A549 (cell line): Measurements from ENCODE around the gene HSD3B2. TPM values are rescaled to one million over a fixed set of nuclear protein-coding genes. Genes with fewer than 3 reads are reported as not detected.

Experiments
- ATAC-seq, 2 experiments: fragments of 200-7000 bp in 1 of 2; fragments of >200 bp in 1 of 2; cut with Nextera tagmentation in 1 of 2; cut with Tn5 transposase in 1 of 2; 3 replicates each; pipeline versions ENCODE4 v1.8.0 to v1.9.1; 2018 to 2020; ENCODE audit warnings: mild to moderate bottlenecking in 1 of 2, moderate library complexity in 1 of 2
- CTCF ChIA-PET: fragments of 300-600 bp; sonication (Branson Sonifier 250); formaldehyde crosslinking; extraction: SDS; loops from one replicate; lab custom pipeline; 2021; ENCODE audit warnings: antibody characterized with exemption, inconsistent platforms; lab: Yijun Ruan, JAX
- POLR2A ChIA-PET: fragments of 350-600 bp; formaldehyde crosslinking; extraction: SDS; loops from one replicate; lab custom pipeline; 2021; ENCODE audit warnings: antibody characterized with exemption, inconsistent platforms; lab: Yijun Ruan, JAX
- DNase-seq, 2 experiments: peaks; one replicate each; pipeline versions ENCODE4 v3.0.0 to v3.0.0-alpha.2; 2011 to 2016; ENCODE audit warnings: low read depth in 1 of 2, low spot score in 1 of 2
- FAIRE-seq: peaks from 2 replicates; lab custom pipeline; 2011; peaks lifted over from hg19 to GRCh38; lab: Jason Lieb, UNC
- H3K27ac ChIP-seq, 2 experiments: fragments of >200 bp; sonication (Bioruptor Twin); formaldehyde crosslinking; 3 replicates each; pipeline ENCODE4 v1.5.1; 2016 to 2017
- H3K4me1 ChIP-seq: fragments of >200 bp; sonication (Bioruptor Twin); formaldehyde crosslinking; 3 replicates; pipeline ENCODE4 v1.6.1; 2016
- H3K4me2 ChIP-seq: fragments of >200 bp; sonication (Bioruptor Twin); formaldehyde crosslinking; 3 replicates; pipeline ENCODE4 v1.6.1; 2016
- H3K4me3 ChIP-seq: fragments of >200 bp; sonication (Bioruptor Twin); formaldehyde crosslinking; 3 replicates; pipeline ENCODE4 v1.5.1; 2016
- H3K9me3 ChIP-seq: fragments of >200 bp; sonication (Bioruptor Twin); formaldehyde crosslinking; 3 replicates; pipeline ENCODE4 v1.6.1; 2016
- CHD4 ChIP-seq: fragments of 200-600 bp; sonication (generic); IDR thresholded peaks from 2 replicates; pipeline ENCODE4 v1.6.1; 2016; ENCODE audit warnings: antibody characterized with exemption, mild to moderate bottlenecking, borderline replicate concordance
- EHMT2 ChIP-seq: fragments of 200-600 bp; sonication (generic); IDR thresholded peaks from 2 replicates; pipeline ENCODE4 v1.6.1; 2016; ENCODE audit warnings: antibody characterized with exemption, low read depth, mild to moderate bottlenecking, moderate library complexity
- EP300 ChIP-seq, 2 experiments: fragments of >200 bp; sonication (Bioruptor Twin); formaldehyde crosslinking; IDR thresholded peaks; 2 replicates in 1 of 2; 3 replicates in 1 of 2; pipeline ENCODE4 v1.6.1; 2016 to 2017
- ESRRA ChIP-seq: fragments of 150-350 bp; IDR thresholded peaks from 2 replicates; pipeline ENCODE4 v1.6.1; 2014; ENCODE audit warnings: mild to moderate bottlenecking, low read length, borderline replicate concordance
- FOSL2 ChIP-seq, 2 experiments: fragments of 450-650 bp in 1 of 2; fragments of >200 bp in 1 of 2; sonication (Bioruptor Twin) in 1 of 2; formaldehyde crosslinking; IDR thresholded peaks; 2 replicates each; pipeline versions ENCODE4 v1.5.0 to v1.6.1; 2016 to 2020; ENCODE audit warnings: mild to moderate bottlenecking in 1 of 2, moderate library complexity in 1 of 2
- GATA3 ChIP-seq: IDR thresholded peaks from 2 replicates; pipeline ENCODE4 v1.6.1; 2012; ENCODE audit warnings: borderline replicate concordance
- HOXA7 ChIP-seq: fragments of 250-450 bp; sonication (Bioruptor Pico); IDR thresholded peaks from 2 replicates; pipeline ENCODE4 v1.5.0; 2020; ENCODE audit warnings: mild to moderate bottlenecking, moderate library complexity
- HOXB13 ChIP-seq: fragments of 250-450 bp; sonication (Bioruptor Pico); IDR thresholded peaks from 2 replicates; pipeline ENCODE4 v1.5.0; 2020; ENCODE audit warnings: low read depth, mild to moderate bottlenecking, moderate library complexity
- KDM1A ChIP-seq: fragments of 200-600 bp; sonication (generic); IDR thresholded peaks from 2 replicates; pipeline ENCODE4 v1.6.1; 2016; ENCODE audit warnings: low read depth, mild to moderate bottlenecking
- MAFK ChIP-seq: fragments of 450-650 bp; IDR thresholded peaks from 2 replicates; pipeline ENCODE4 v1.6.1; 2014; ENCODE audit not compliant: partially characterized antibody
- NFE2L2 ChIP-seq: fragments of 150-350 bp; conservative IDR thresholded peaks from 2 replicates; pipeline ENCODE4 v1.6.1; 2014; ENCODE audit warnings: low read length
- NPAS2 ChIP-seq: fragments of 250-450 bp; sonication (Bioruptor Pico); IDR thresholded peaks from 2 replicates; pipeline ENCODE4 v1.8.0; 2022; ENCODE audit warnings: mild to moderate bottlenecking, moderate library complexity, borderline replicate concordance
- POLR2A ChIP-seq: IDR thresholded peaks from 2 replicates; pipeline ENCODE4 v1.6.1; 2012; ENCODE audit warnings: mild to moderate bottlenecking, low read length
- RFX5 ChIP-seq: fragments of 450-650 bp; IDR thresholded peaks from 2 replicates; pipeline ENCODE4 v1.7.1; 2014; ENCODE audit warnings: antibody characterized with exemption, mild to moderate bottlenecking, moderate library complexity
- RNF2 ChIP-seq: fragments of 200-600 bp; sonication (generic); IDR thresholded peaks from 2 replicates; pipeline ENCODE4 v1.6.1; 2016; ENCODE audit warnings: low read depth, mild to moderate bottlenecking, antibody characterized with exemption, moderate library complexity, borderline replicate concordance
- SMC3 ChIP-seq: fragments of >200 bp; sonication (Bioruptor Twin); formaldehyde crosslinking; IDR thresholded peaks from 3 replicates; pipeline ENCODE4 v1.6.1; 2018; ENCODE audit warnings: inconsistent platforms
- ZFP36 ChIP-seq: fragments of 450-650 bp; IDR thresholded peaks from 2 replicates; pipeline ENCODE4 v1.6.1; 2014; ENCODE audit warnings: borderline replicate concordance; ENCODE audit not compliant: partially characterized antibody
- ZNF302 ChIP-seq: fragments of 250-450 bp; sonication (Bioruptor Pico); IDR thresholded peaks from 2 replicates; pipeline ENCODE4 v1.9.0; 2021; ENCODE audit warnings: inconsistent platforms, mild to moderate bottlenecking, moderate library complexity
- WGBS: methylation state at CpG from one replicate; pipeline ENCODE4 v1.1.6; 2017; ENCODE audit errors: missing lambda C conversion rate; 5-methylcytosine and 5-hydroxymethylcytosine counted together
- polyA plus RNA-seq, 4 experiments: library from polyadenylated mRNA; depleted of rRNA in 3 of 4; stranded (reverse); fragments of >200 nt; fragmentation: RNase III in 1 of 4; extraction: RNeasy Plus Mini Kit Qiagen cat#74134 plus additional on column Dnase treatment in 1 of 4; gene quantifications; 2 replicates in 3 of 4; 3 replicates in 1 of 4; pipeline ENCODE4 v1.2.3, GENCODE V29; 2011 to 2017
- TF ChIP-seq, protein P1 (sequence below): fragments of 250-450 bp; sonication (Bioruptor Pico); IDR thresholded peaks from 2 replicates; pipeline ENCODE4 v1.5.0; 2021; ENCODE audit warnings: mild to moderate bottlenecking, moderate library complexity, borderline replicate concordance
- TF ChIP-seq, protein P2 (sequence below): fragments of >200 bp; sonication (Bioruptor Twin); formaldehyde crosslinking; IDR thresholded peaks from 3 replicates; pipeline ENCODE4 v1.5.1; 2016
- TF ChIP-seq, protein P3 (sequence below): fragments of 150-350 bp; IDR thresholded peaks from 2 replicates; pipeline ENCODE4 v1.6.1; 2014; ENCODE audit warnings: low read depth, mild to moderate bottlenecking, low read length
- TF ChIP-seq, protein P4 (sequence below): IDR thresholded peaks from 2 replicates; pipeline ENCODE4 v1.6.1; 2012
- TF ChIP-seq, protein P5 (sequence below): fragments of >200 bp; sonication (Bioruptor Twin); formaldehyde crosslinking; IDR thresholded peaks from 2 replicates; pipeline ENCODE4 v1.6.1; 2016

HSD3B2 gene
- polyA plus RNA-seq, 2 of the 4 experiments (the other 2 are of a cell fraction): not detected

DNA sequence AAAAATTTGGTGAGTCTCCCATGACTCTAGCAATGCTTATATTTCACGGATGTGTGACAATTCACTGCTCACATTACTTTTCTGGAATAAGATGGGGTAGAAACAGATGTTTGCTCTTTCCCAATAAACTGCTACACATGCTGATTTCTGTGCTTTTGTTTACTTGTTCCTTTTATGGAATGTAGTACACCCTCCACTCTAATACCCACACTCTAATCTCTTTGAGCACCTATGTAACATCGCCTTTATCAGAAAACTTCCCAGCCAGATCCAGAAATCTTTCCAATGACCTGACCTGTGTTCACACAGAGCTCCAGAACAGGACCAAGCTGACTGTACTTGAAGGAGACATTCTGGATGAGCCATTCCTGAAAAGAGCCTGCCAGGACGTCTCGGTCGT lies 4.2 kb downstream of the HSD3B2 start:
- FAIRE-seq (no peak), DNase-seq (no peak), ATAC-seq (no peak)
- TF ChIP-seq GATA3 (no peak), KDM1A (no peak), FOSL2 (IDR thresholded peaks at IDR 0.05) (no peak), FOSL2 (CRISPR knock-in tag; IDR thresholded peaks at IDR 0.05) (no peak), MAFK (no peak), POLR2A (no peak), EP300 (IDR thresholded peaks at IDR 0.05) (no peak)
- TF ChIP-seq, protein P1, sequence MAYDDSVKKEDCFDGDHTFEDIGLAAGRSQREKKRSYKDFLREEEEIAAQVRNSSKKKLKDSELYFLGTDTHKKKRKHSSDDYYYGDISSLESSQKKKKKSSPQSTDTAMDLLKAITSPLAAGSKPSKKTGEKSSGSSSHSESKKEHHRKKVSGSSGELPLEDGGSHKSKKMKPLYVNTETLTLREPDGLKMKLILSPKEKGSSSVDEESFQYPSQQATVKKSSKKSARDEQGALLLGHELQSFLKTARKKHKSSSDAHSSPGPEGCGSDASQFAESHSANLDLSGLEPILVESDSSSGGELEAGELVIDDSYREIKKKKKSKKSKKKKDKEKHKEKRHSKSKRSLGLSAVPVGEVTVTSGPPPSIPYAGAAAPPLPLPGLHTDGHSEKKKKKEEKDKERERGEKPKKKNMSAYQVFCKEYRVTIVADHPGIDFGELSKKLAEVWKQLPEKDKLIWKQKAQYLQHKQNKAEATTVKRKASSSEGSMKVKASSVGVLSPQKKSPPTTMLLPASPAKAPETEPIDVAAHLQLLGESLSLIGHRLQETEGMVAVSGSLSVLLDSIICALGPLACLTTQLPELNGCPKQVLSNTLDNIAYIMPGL: no peak
- Histone ChIP-seq H3K9me3 (no peaks in the 10 kb centered on the region), H3K27ac (no peak overlapping the region), H3K4me1 (no peaks in the 10 kb centered on the region), H3K4me3 (no peak overlapping the region), H3K4me2 (no peak overlapping the region)
- POLR2A ChIA-PET: no interaction called here
- CTCF ChIA-PET: no interaction called here
- 34% methylated on average over 4 of the region's 5 CpGs for WGBS

DNA sequence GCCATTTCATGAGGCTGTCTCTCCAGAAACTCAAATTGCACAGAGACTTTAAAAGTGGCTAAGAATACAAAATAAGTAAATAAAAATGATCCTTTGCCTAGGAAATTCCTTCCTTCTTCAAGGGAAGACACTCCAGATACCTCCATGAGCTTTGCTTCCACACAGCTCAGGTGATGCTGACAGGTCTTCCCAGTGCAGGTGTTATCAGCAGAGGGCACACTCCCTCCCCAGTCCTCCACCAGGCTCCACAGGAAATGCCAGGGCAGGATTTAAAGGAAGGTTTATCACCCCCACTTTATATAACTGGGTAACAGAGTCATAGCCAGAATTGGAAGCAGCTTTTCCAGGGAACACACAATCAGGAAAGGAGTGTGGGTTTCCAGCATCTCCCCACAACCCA lies 5.7 kb downstream of the HSD3B2 start:
- Histone ChIP-seq H3K4me3 (no peak overlapping the region), H3K27ac (no peak overlapping the region), H3K4me2 (no peak overlapping the region), H3K4me1 (no peaks in the 10 kb centered on the region), H3K9me3 (no peaks in the 10 kb centered on the region)
- ChIA-PET POLR2A (no interaction called here), CTCF (no interaction called here)
- no peak for FAIRE-seq
- DNase-seq: no peak
- TF ChIP-seq NPAS2 (CRISPR knock-in tag): no peak
- no peak for TF ChIP-seq NFE2L2
- no peak for TF ChIP-seq HOXA7 (CRISPR knock-in tag)
- no peak for ATAC-seq

DNA sequence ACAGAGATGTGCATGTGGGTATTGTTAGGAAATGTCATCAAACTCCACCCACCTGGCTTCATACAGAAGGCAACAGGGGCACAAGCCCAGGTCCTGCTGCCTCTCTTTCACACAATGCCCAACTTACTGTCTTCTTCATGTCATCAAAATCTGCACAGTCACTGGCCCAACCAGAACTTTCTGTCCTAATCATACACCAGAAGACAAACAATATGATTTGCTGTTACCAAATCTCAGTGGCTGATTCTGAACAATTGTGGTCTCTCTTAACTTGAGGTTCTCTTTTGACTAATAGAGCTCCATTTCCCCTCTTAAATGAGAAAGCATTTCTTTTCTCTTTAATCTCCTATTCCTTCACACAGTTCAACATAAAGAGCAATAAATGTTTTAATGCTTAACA lies 7.7 kb downstream of the HSD3B2 start:
- POLR2A ChIA-PET: no interaction called here
- DNase-seq (no peak), ATAC-seq (no peak), FAIRE-seq (no peak)
- H3K4me2 ChIP-seq: no peak overlapping the region
- TF ChIP-seq CHD4 (no peak), RNF2 (no peak), SMC3 (no peak)
- no peak overlapping the region for H3K27ac ChIP-seq
- H3K4me3 ChIP-seq: no peak overlapping the region
- H3K9me3 ChIP-seq: no peaks in the 10 kb centered on the region
- no peaks in the 10 kb centered on the region for H3K4me1 ChIP-seq
- CTCF ChIA-PET: no interaction called here

DNA sequence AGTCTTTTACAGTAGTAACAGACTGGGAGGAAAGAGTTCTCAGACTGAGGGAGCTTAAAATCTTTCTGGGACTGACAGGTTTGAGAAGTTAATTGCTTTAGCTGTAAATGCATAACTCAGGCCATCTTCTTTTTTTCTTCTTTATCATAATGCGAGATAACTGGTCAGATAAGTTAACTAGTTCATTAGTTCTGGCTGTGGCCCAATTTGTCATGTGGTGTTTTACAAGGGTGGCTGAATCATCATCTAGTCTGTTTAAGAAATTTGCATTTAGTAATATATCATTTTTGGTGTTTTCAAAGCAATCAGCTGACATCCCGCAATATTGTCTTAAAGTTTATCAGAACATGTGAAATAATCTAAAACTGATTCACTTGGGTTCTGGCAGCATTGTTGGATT lies 14.0 kb downstream of the HSD3B2 start:
- POLR2A ChIA-PET: no interaction called here
- TF ChIP-seq ESRRA: no peak
- TF ChIP-seq HOXB13: no peak
- TF ChIP-seq, all 56 proteins: peak for 0
- no peak overlapping the region for H3K4me2 ChIP-seq
- ATAC-seq: no peak
- DNase-seq: no peak
- WGBS: 74% methylated on average over 2 of the region's 2 CpGs
- H3K4me3 ChIP-seq: no peak overlapping the region
- no peaks in the 10 kb centered on the region for H3K4me1 ChIP-seq
- FAIRE-seq: no peak
- H3K9me3 ChIP-seq: no peaks in the 10 kb centered on the region
- CTCF ChIA-PET: no interaction called here
- no peak overlapping the region for H3K27ac ChIP-seq

DNA sequence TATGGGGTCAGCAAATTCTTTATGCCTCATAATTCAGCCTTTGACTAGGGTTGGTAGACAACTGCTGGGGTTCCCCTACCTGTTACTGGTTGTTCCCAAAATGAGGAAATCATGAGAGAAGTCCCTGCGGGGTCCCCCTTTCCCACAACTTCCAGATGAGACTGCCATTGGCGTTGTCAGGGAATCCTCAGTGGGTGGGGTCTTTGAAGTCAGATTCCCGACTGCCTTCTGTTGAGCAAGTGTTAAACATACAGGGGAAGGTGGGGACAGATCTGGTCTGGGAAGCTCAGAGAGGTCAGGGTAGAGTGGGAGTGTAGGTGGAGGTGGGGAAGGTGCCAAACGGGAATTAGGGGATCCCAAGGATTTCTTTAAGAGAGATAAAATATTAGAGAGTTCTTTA lies 14.7 kb downstream of the HSD3B2 start:
- H3K4me1 ChIP-seq: no peaks in the 10 kb centered on the region
- H3K27ac ChIP-seq: no peak overlapping the region
- DNase-seq: no peak
- ChIA-PET POLR2A (no interaction called here), CTCF (no interaction called here)
- H3K4me3 ChIP-seq: no peak overlapping the region
- WGBS: 11% methylated on average over 3 of the region's 4 CpGs
- ATAC-seq: no peak
- no peaks in the 10 kb centered on the region for H3K9me3 ChIP-seq
- no peak for FAIRE-seq
- H3K4me2 ChIP-seq: no peak overlapping the region
- no peak for TF ChIP-seq KDM1A
- TF ChIP-seq EHMT2: no peak
- no peak for TF ChIP-seq RFX5
- TF ChIP-seq, protein P2, sequence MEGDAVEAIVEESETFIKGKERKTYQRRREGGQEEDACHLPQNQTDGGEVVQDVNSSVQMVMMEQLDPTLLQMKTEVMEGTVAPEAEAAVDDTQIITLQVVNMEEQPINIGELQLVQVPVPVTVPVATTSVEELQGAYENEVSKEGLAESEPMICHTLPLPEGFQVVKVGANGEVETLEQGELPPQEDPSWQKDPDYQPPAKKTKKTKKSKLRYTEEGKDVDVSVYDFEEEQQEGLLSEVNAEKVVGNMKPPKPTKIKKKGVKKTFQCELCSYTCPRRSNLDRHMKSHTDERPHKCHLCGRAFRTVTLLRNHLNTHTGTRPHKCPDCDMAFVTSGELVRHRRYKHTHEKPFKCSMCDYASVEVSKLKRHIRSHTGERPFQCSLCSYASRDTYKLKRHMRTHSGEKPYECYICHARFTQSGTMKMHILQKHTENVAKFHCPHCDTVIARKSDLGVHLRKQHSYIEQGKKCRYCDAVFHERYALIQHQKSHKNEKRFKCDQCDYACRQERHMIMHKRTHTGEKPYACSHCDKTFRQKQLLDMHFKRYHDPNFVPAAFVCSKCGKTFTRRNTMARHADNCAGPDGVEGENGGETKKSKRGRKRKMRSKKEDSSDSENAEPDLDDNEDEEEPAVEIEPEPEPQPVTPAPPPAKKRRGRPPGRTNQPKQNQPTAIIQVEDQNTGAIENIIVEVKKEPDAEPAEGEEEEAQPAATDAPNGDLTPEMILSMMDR: no peak
- TF ChIP-seq, protein P3, sequence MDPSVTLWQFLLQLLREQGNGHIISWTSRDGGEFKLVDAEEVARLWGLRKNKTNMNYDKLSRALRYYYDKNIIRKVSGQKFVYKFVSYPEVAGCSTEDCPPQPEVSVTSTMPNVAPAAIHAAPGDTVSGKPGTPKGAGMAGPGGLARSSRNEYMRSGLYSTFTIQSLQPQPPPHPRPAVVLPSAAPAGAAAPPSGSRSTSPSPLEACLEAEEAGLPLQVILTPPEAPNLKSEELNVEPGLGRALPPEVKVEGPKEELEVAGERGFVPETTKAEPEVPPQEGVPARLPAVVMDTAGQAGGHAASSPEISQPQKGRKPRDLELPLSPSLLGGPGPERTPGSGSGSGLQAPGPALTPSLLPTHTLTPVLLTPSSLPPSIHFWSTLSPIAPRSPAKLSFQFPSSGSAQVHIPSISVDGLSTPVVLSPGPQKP: no peak
- no peak for TF ChIP-seq ESRRA
- TF ChIP-seq, protein P4, sequence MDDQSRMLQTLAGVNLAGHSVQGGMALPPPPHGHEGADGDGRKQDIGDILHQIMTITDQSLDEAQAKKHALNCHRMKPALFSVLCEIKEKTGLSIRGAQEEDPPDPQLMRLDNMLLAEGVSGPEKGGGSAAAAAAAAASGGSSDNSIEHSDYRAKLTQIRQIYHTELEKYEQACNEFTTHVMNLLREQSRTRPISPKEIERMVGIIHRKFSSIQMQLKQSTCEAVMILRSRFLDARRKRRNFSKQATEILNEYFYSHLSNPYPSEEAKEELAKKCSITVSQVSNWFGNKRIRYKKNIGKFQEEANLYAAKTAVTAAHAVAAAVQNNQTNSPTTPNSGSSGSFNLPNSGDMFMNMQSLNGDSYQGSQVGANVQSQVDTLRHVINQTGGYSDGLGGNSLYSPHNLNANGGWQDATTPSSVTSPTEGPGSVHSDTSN: no peak
- TF ChIP-seq ZNF302 (CRISPR knock-in tag): no peak
- TF ChIP-seq, protein P5, sequence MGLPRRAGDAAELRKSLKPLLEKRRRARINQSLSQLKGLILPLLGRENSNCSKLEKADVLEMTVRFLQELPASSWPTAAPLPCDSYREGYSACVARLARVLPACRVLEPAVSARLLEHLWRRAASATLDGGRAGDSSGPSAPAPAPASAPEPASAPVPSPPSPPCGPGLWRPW: no peak
- TF ChIP-seq ZFP36: no peak
